Smooth muscle cell (in vitro differentiated cells): ENCODE data around the gene SPP1. TPM values are rescaled to one million over a fixed set of nuclear protein-coding genes. Genes with fewer than 3 reads are reported as not detected.

Source experiments
- DNase-seq: peaks from one replicate; lab custom pipeline; 2025; ENCODE audit not compliant: unreplicated experiment; lab: John Stamatoyannopoulos, UW
- H2AFZ ChIP-seq: fragments of 200-600 bp; sonication (generic); 2 replicates; pipeline ENCODE4 v1.6.0; 2016; ENCODE audit warnings: antibody characterized with exemption, low read depth, mild to moderate bottlenecking
- H3F3A ChIP-seq: fragments of 200-600 bp; sonication (generic); 2 replicates; pipeline ENCODE4 v1.6.0; 2017; ENCODE audit warnings: antibody characterized with exemption, low read depth
- H3K27ac ChIP-seq: fragments of 200-600 bp; sonication (generic); 2 replicates; pipeline ENCODE4 v1.5.1; 2016; ENCODE audit warnings: low read depth, mild to moderate bottlenecking
- H3K27me3 ChIP-seq: fragments of 200-600 bp; sonication (generic); 2 replicates; pipeline ENCODE4 v1.6.1; 2016; ENCODE audit warnings: low read depth, mild to moderate bottlenecking
- H3K36me3 ChIP-seq: fragments of 200-600 bp; sonication (generic); 2 replicates; pipeline ENCODE4 v1.5.1; 2016; ENCODE audit warnings: low read depth
- H3K4me1 ChIP-seq: fragments of 200-600 bp; sonication (generic); 2 replicates; pipeline ENCODE4 v1.5.1; 2016; ENCODE audit warnings: low read depth
- H3K4me2 ChIP-seq: fragments of 200-600 bp; sonication (generic); 2 replicates; pipeline ENCODE4 v1.6.0; 2016; ENCODE audit warnings: mild to moderate bottlenecking
- H3K4me3 ChIP-seq: fragments of 200-600 bp; sonication (generic); 2 replicates; pipeline ENCODE4 v1.5.1; 2016; ENCODE audit warnings: mild to moderate bottlenecking
- H3K79me2 ChIP-seq: fragments of 200-600 bp; sonication (generic); 2 replicates; pipeline ENCODE4 v1.6.0; 2016; ENCODE audit warnings: low read depth, mild to moderate bottlenecking
- H3K9ac ChIP-seq: fragments of 200-600 bp; sonication (generic); 2 replicates; pipeline ENCODE4 v1.6.0; 2016; ENCODE audit warnings: low read depth
- H3K9me3 ChIP-seq: fragments of 200-600 bp; sonication (generic); replicated peaks from 2 replicates; pipeline ENCODE4 v1.5.1; 2016; ENCODE audit warnings: low read depth
- H4K20me1 ChIP-seq: fragments of 200-600 bp; sonication (generic); 2 replicates; pipeline ENCODE4 v1.6.0; 2016; ENCODE audit warnings: low read depth
- CTCF ChIP-seq: fragments of 200-600 bp; sonication (generic); IDR thresholded peaks from 2 replicates; pipeline ENCODE4 v1.5.1; 2017; ENCODE audit warnings: borderline replicate concordance, mild to moderate bottlenecking, antibody characterized with exemption; ENCODE audit not compliant: insufficient read depth, poor library complexity, severe bottlenecking
- WGBS: methylation state at CpG from one replicate; pipeline ENCODE4 v1.1.7; 2016; ENCODE audit warnings: low lambda C conversion rate; 5-methylcytosine and 5-hydroxymethylcytosine counted together
- polyA plus RNA-seq: library from polyadenylated mRNA; unstranded; fragments of >200 nt; fragmentation: Nextera tagmentation; extraction: Ambion mirVana; gene quantifications from 2 replicates; pipeline ENCODE4 v1.2.1, GENCODE V29; 2016
- total RNA-seq: library from RNA; depleted of rRNA; stranded (reverse); fragments of >200 nt; gene quantifications from 2 replicates; pipeline ENCODE4 v1.2.3, GENCODE V29; 2014

SPP1 gene
- total and polyA plus RNA-seq, 2 experiments from 2014 or later = 16.2 to 37.3 TPM

- H3K27me3 ChIP-seq = no peaks in the 10 kb centered on the region
- H3K9ac ChIP-seq = peak overlapping the region; percentile 30
- H3K4me2 ChIP-seq = peak overlapping the region; percentile 78
- H3K4me3 ChIP-seq = no peak overlapping the region
- peaks cover 5% of the 10 kb centered on the region for H3K36me3 ChIP-seq
- no peak for TF ChIP-seq CTCF
- H3K9me3 ChIP-seq = peaks cover 6% of the 10 kb centered on the region
- peaks cover 10% of the 10 kb centered on the region for H4K20me1 ChIP-seq
- H3F3A ChIP-seq = peaks cover 28% of the 10 kb centered on the region
- 17% methylated on average over 4 of the region's 4 CpGs for WGBS
- H3K4me1 ChIP-seq = peaks cover 13% of the 10 kb centered on the region
- peak overlapping the region; percentile 89 for H3K27ac ChIP-seq
- H3K79me2 ChIP-seq = peaks cover 3% of the 10 kb centered on the region
- DNase-seq = no peak
- no peak overlapping the region for H2AFZ ChIP-seq
Measured at GRCh38 chr4:88027611-88028608, 52.4 kb downstream of the SPP1 start.

- peaks cover 28% of the 10 kb centered on the region for H3F3A ChIP-seq
- H3K27ac ChIP-seq = peak overlapping the region; percentile 89
- peaks cover 13% of the 10 kb centered on the region for H4K20me1 ChIP-seq
- peaks cover 6% of the 10 kb centered on the region for H3K9me3 ChIP-seq
- peaks cover 3% of the 10 kb centered on the region for H3K79me2 ChIP-seq
- H3K27me3 ChIP-seq = no peaks in the 10 kb centered on the region
- TF ChIP-seq CTCF = no peak
- no peak overlapping the region for H3K4me3 ChIP-seq
- peaks cover 5% of the 10 kb centered on the region for H3K36me3 ChIP-seq
- peak overlapping the region; percentile 30 for H3K9ac ChIP-seq
- peaks cover 13% of the 10 kb centered on the region for H3K4me1 ChIP-seq
- peak overlapping the region; percentile 65 for H3K4me2 ChIP-seq
- no peak overlapping the region for H2AFZ ChIP-seq
- WGBS = 50% methylated on average over 3 of the region's 3 CpGs
- DNase-seq = no peak
Measured at GRCh38 chr4:88028946-88029345, 53.4 kb downstream of the SPP1 start.

GRCh38 chr4:88029556-88029955 is 54.0 kb downstream of the SPP1 start:
- Histone ChIP-seq H3K79me2 (peaks cover 3% of the 10 kb centered on the region), H3K4me1 (peaks cover 13% of the 10 kb centered on the region), H3K9ac (no peak overlapping the region), H3K27me3 (no peaks in the 10 kb centered on the region), H3K4me3 (no peak overlapping the region), H3K36me3 (peaks cover 5% of the 10 kb centered on the region), H3K4me2 (peak overlapping the region; percentile 65), H3F3A (peaks cover 28% of the 10 kb centered on the region), H3K27ac (peak overlapping the region; percentile 89), H3K9me3 (peaks cover 6% of the 10 kb centered on the region), H2AFZ (no peak overlapping the region), H4K20me1 (peaks cover 15% of the 10 kb centered on the region)
- TF ChIP-seq CTCF = no peak
- 43% methylated on average over 3 of the region's 3 CpGs for WGBS
- no peak for DNase-seq
